ENCODE measurements around the gene KCNN1. TPM values are rescaled to one million over a fixed set of nuclear protein-coding genes. Genes with fewer than 3 reads are reported as not detected.

The KCNN1 gene
- total and polyA plus RNA-seq, 9 of the 15 experiments (the other 6 are each of a cell fraction or from before 2014, with no cell fraction given), result 0.01 to 6.2 (median 0.72) TPM

DNA sequence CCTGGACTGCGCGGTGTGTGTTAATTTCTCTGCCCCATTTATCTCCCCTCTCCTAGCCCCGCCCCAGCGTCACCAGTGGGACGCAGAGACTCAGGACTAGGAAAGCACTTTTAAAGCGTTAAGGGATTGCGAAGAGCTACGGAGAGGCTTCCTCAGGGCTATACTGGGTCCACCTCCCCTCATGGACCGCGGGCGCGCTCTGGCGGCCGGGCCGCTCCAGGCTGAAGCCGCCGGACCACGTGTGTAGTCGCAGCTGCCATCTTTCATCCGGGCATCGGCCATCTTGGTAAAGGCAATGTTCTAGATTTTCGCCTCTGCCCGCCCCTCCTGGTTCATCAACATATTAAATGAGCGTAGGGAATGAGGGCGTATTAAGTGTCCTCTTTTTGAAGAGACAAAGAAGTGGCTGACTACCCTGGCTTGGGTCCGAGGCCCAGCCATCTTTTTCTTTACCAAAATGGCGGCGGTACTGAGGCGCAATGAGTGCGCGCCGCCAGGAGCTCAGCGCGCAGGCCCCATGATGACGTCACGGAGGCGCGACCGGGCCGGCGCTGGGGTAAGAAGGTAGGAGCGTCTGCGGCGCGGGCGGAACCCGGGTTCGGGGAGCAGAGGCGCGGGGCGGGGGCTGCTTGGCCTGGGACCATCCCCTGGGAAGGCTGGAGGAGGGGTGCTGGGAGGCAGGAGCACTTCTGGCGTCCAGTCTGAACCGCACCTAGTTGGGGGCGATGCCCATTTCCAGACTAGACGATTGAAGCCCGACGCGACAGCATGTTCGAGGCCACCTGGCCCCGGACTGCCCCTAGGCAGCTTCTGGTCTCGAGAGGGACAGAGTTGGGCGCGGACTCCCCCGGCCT lies 34.2 kb upstream of the KCNN1 start, which contains the start of gene CCDC124:
CCDC124 (plus strand) TSS at position 531 of the 854 bp plus-strand sequence. CDS start 3,406 bp downstream, outside the sequence.
- no peaks in the 10 kb centered on the region for H3K9me1 ChIP-seq (ENCODE audit: control insufficient read depth, insufficient read depth, low read length)
- peak within 1 kb of the TSS; percentile 93 to 99 for H3K9ac ChIP-seq (ENCODE audit: insufficient read depth in 1 of 2, low read depth in 2 of 2, low read length in 2 of 2)
- WGBS (ENCODE audit: insufficient coverage, low coverage, missing lambda C conversion rate), result under 1% methylated on average over 55 of the region's 64 CpGs
- FAIRE-seq (peak; percentile 96), DNase-seq (ENCODE audit: extremely low read depth in 1 of 4, low spot score in 3 of 4) (peak; percentile 93 to 96 (median 96)), ATAC-seq (peak; percentile 99)
- H3K79me2 ChIP-seq (ENCODE audit: control insufficient read depth, insufficient read depth, low read length), result peaks cover 24% of the 10 kb centered on the region
- H3K36me3 ChIP-seq (ENCODE audit: control insufficient read depth, insufficient read depth, low read length), result peaks cover 11% of the 10 kb centered on the region; the same call in 1 of the 3 replicates
- H3K9me3 ChIP-seq (replicated peaks; ENCODE audit: control insufficient read depth, insufficient read depth, low read depth, low read length), result no peaks in the 10 kb centered on the region
- peak within 1 kb of the TSS; percentile 97 for H2AFZ ChIP-seq (ENCODE audit: low read depth, low read length)
- peak within 1 kb of the TSS; percentile 95 for H3K27ac ChIP-seq (ENCODE audit: extremely low read depth, low read depth, low read length)
- peak within 1 kb of the TSS; percentile 89 for H3K4me3 ChIP-seq
- POLR2A ChIA-PET, result interaction anchor here (0.6 to 3.9 kb wide), 19 partner anchors 10 to 359 kb away, joined by 3 to 51 read pairs (median 4); partner anchors contain the start of genes JUND, RPL18A and SLC5A5
- CTCF ChIA-PET (ENCODE audit: low intra/inter-chr PET ratio), result interaction anchor here (0.6 to 2.8 kb wide), 4 partner anchors 62 to 437 kb away, joined by 4 to 31 read pairs (median 10); partner anchors contain the start of gene RPL18A
- H3K4me2 ChIP-seq (ENCODE audit: insufficient read depth, low read length), result peak within 1 kb of the TSS; percentile 89
- no TSS peak for BruUV-seq (replicated peaks)
- no peaks in the 10 kb centered on the region for H4K20me1 ChIP-seq (replicated peaks; ENCODE audit: control insufficient read depth, insufficient read depth, low read length)
- in situ Hi-C loops (cut with MboI), result no loop called here
- intact Hi-C loops (cut with micrococcal nuclease), result loop anchor here (1.0 kb wide), 3 partner anchors 62 to 77 kb away; partner anchors contain the start of gene RPL18A
- H3K27me3 ChIP-seq (ENCODE audit: control insufficient read depth in 2 of 2, insufficient read depth in 2 of 2, low read length in 2 of 2), result no peaks in the 10 kb centered on the region
- peaks cover 12 to 18% of the 10 kb centered on the region in 2 experiments; a peak in 4 of 5 replicates for H3K4me1 ChIP-seq (replicated peaks in 1 of 2; ENCODE audit: control insufficient read depth in 2 of 2, insufficient read depth in 2 of 2, low read length in 2 of 2)
- TF ChIP-seq, protein P1, sequence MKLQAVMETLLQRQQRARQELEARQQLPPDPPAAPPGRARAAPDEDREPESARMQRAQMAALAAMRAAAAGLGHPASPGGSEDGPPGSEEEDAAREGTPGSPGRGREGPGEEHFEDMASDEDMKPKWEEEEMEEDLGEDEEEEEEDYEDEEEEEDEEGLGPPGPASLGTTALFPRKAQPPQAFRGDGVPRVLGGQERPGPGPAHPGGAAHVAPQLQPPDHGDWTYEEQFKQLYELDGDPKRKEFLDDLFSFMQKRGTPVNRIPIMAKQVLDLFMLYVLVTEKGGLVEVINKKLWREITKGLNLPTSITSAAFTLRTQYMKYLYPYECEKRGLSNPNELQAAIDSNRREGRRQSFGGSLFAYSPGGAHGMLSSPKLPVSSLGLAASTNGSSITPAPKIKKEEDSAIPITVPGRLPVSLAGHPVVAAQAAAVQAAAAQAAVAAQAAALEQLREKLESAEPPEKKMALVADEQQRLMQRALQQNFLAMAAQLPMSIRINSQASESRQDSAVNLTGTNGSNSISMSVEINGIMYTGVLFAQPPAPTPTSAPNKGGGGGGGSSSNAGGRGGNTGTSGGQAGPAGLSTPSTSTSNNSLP (IDR thresholded peaks at IDR 0.05; ENCODE audit: borderline replicate concordance, low read depth, low read length), result no peak
- TF ChIP-seq ZNF239 (CRISPR knock-in tag; IDR thresholded peaks at IDR 0.05) (peak; percentile 84), MED1 (CRISPR knock-in tag; IDR thresholded peaks at IDR 0.05; ENCODE audit: borderline replicate concordance) (no peak), ETV5 (CRISPR knock-in tag; IDR thresholded peaks at IDR 0.05; ENCODE audit: low read depth) (peak; percentile 45; the same call in 1 of the 2 replicates), ZNF717 (CRISPR knock-in tag; IDR thresholded peaks at IDR 0.05) (no peak), DNMT1 (IDR thresholded peaks at IDR 0.05) (no peak)
- TF ChIP-seq, protein P2, sequence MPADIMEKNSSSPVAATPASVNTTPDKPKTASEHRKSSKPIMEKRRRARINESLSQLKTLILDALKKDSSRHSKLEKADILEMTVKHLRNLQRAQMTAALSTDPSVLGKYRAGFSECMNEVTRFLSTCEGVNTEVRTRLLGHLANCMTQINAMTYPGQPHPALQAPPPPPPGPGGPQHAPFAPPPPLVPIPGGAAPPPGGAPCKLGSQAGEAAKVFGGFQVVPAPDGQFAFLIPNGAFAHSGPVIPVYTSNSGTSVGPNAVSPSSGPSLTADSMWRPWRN (IDR thresholded peaks at IDR 0.05; ENCODE audit: low read depth), result no peak
- TF ChIP-seq, protein P3, sequence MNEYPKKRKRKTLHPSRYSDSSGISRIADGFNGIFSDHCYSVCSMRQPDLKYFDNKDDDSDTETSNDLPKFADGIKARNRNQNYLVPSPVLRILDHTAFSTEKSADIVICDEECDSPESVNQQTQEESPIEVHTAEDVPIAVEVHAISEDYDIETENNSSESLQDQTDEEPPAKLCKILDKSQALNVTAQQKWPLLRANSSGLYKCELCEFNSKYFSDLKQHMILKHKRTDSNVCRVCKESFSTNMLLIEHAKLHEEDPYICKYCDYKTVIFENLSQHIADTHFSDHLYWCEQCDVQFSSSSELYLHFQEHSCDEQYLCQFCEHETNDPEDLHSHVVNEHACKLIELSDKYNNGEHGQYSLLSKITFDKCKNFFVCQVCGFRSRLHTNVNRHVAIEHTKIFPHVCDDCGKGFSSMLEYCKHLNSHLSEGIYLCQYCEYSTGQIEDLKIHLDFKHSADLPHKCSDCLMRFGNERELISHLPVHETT (CRISPR knock-in tag; conservative IDR thresholded peaks at IDR 0.05 in 1 of 2, IDR thresholded peaks at IDR 0.05 in 1 of 2), result peak in 1 of 2 experiments; percentile 97; a peak in 2 of 4 replicates
- TF ChIP-seq, protein P4, sequence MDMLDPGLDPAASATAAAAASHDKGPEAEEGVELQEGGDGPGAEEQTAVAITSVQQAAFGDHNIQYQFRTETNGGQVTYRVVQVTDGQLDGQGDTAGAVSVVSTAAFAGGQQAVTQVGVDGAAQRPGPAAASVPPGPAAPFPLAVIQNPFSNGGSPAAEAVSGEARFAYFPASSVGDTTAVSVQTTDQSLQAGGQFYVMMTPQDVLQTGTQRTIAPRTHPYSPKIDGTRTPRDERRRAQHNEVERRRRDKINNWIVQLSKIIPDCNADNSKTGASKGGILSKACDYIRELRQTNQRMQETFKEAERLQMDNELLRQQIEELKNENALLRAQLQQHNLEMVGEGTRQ (CRISPR knock-in tag; IDR thresholded peaks at IDR 0.05), result peak; percentile 91
- TF ChIP-seq, protein P5, sequence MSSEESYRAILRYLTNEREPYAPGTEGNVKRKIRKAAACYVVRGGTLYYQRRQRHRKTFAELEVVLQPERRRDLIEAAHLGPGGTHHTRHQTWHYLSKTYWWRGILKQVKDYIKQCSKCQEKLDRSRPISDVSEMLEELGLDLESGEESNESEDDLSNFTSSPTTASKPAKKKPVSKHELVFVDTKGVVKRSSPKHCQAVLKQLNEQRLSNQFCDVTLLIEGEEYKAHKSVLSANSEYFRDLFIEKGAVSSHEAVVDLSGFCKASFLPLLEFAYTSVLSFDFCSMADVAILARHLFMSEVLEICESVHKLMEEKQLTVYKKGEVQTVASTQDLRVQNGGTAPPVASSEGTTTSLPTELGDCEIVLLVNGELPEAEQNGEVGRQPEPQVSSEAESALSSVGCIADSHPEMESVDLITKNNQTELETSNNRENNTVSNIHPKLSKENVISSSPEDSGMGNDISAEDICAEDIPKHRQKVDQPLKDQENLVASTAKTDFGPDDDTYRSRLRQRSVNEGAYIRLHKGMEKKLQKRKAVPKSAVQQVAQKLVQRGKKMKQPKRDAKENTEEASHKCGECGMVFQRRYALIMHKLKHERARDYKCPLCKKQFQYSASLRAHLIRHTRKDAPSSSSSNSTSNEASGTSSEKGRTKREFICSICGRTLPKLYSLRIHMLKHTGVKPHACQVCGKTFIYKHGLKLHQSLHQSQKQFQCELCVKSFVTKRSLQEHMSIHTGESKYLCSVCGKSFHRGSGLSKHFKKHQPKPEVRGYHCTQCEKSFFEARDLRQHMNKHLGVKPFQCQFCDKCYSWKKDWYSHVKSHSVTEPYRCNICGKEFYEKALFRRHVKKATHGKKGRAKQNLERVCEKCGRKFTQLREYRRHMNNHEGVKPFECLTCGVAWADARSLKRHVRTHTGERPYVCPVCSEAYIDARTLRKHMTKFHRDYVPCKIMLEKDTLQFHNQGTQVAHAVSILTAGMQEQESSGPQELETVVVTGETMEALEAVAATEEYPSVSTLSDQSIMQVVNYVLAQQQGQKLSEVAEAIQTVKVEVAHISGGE (CRISPR knock-in tag; IDR thresholded peaks at IDR 0.05), result peak in 1 of 3 experiments; percentile 93; a peak in 2 of 6 replicates

Measured in K562 (cell line).